ENCODE results near the gene DCST1. TPM values are rescaled to one million over a fixed set of nuclear protein-coding genes. Genes with fewer than 3 reads are reported as not detected.

The DCST1 gene
- total and polyA plus RNA-seq, 2 donors (not counting 3 experiments of a cell fraction or from before 2014, with no cell fraction given), result not detected

DNA sequence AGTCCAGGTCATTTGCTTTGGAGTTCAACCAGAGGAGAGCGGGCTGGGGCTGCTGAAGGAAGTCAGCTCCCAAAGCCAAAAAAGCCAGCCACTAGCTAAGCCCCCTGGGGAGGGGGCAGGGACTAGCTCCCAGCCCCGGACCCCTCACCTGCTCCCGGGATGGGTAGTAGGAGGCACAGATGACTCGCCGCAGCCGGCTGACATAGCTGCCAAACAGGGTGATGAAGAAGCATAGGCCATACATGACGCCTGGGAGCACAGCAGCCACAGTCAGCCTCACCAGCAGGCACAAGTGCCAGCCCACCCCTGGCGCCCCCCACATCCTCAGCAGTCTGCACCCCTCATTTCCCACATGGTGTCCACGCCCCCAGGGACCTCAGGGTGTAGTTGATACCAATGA lies 7.5 kb upstream of the DCST1 start:
- no TSS peak for BruUV-seq (replicated peaks)
- ChIA-PET POLR2A (no interaction called here), CTCF (interaction anchor here (0.7 to 1.4 kb wide), 2 partner anchors 9 to 11 kb away, joined by 3 to 6 read pairs; no protein-coding TSS in a partner anchor)
- TF ChIP-seq, protein P1, sequence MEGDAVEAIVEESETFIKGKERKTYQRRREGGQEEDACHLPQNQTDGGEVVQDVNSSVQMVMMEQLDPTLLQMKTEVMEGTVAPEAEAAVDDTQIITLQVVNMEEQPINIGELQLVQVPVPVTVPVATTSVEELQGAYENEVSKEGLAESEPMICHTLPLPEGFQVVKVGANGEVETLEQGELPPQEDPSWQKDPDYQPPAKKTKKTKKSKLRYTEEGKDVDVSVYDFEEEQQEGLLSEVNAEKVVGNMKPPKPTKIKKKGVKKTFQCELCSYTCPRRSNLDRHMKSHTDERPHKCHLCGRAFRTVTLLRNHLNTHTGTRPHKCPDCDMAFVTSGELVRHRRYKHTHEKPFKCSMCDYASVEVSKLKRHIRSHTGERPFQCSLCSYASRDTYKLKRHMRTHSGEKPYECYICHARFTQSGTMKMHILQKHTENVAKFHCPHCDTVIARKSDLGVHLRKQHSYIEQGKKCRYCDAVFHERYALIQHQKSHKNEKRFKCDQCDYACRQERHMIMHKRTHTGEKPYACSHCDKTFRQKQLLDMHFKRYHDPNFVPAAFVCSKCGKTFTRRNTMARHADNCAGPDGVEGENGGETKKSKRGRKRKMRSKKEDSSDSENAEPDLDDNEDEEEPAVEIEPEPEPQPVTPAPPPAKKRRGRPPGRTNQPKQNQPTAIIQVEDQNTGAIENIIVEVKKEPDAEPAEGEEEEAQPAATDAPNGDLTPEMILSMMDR (IDR thresholded peaks at IDR 0.05; ENCODE audit: extremely low read depth in 1 of 2, insufficient read depth in 1 of 2, low read depth in 1 of 2, low read length in 2 of 2), result no peak
- TF ChIP-seq MYC (IDR thresholded peaks at IDR 0.05; ENCODE audit: low read depth, low read length) (no peak), JUN (IDR thresholded peaks at IDR 0.05; ENCODE audit: borderline replicate concordance, insufficient read depth, insufficient read length, low read depth) (no peak), FOS (IDR thresholded peaks at IDR 0.05; ENCODE audit: borderline replicate concordance, insufficient read depth, low read length) (no peak)
- Histone ChIP-seq H3K9me1 (replicated peaks; ENCODE audit: control insufficient read depth, extremely low read depth, insufficient read depth, low read length) (no peaks in the 10 kb centered on the region), H4K20me1 (replicated peaks; ENCODE audit: control insufficient read depth, extremely low read depth, insufficient read depth, low read length) (no peaks in the 10 kb centered on the region), H3K4me1 (ENCODE audit: control insufficient read depth, extremely low read depth, insufficient read depth, low read length) (no peaks in the 10 kb centered on the region), H3K36me3 (ENCODE audit: control insufficient read depth in 2 of 2, extremely low read depth in 1 of 2, insufficient read depth in 2 of 2, low read length in 2 of 2) (no peaks in the 10 kb centered on the region), H3K4me3 (replicated peaks in 1 of 3; ENCODE audit: insufficient read depth in 1 of 3, low read depth in 1 of 3, low read length in 3 of 3) (no peak overlapping the region), H3K79me2 (ENCODE audit: control insufficient read depth, insufficient read depth, low read length) (no peaks in the 10 kb centered on the region), H2AFZ (ENCODE audit: low read depth, low read length) (no peak overlapping the region), H3K27ac (ENCODE audit: insufficient read depth, low read depth, low read length) (no peak overlapping the region), H3K9ac (replicated peaks; ENCODE audit: extremely low read depth, insufficient read depth, low read length) (no peak overlapping the region), H3K4me2 (ENCODE audit: insufficient read depth, low read length) (no peak overlapping the region), H3K9me3 (replicated peaks; ENCODE audit: control insufficient read depth, insufficient read depth, low read length) (no peaks in the 10 kb centered on the region), H3K27me3 (ENCODE audit: control insufficient read depth in 2 of 2, insufficient read depth in 2 of 2, low read length in 2 of 2) (no peaks in the 10 kb centered on the region)
- intact Hi-C loops (cut with micrococcal nuclease), result no loop called here
- no peak for DNase-seq (ENCODE audit: low read depth, low spot score)
- no peak for FAIRE-seq
- dilution Hi-C loops (cut with MboI; ENCODE audit: extremely low pct_ligation_motif_present, low sequenced_read_pairs), result no loop called here

DNA sequence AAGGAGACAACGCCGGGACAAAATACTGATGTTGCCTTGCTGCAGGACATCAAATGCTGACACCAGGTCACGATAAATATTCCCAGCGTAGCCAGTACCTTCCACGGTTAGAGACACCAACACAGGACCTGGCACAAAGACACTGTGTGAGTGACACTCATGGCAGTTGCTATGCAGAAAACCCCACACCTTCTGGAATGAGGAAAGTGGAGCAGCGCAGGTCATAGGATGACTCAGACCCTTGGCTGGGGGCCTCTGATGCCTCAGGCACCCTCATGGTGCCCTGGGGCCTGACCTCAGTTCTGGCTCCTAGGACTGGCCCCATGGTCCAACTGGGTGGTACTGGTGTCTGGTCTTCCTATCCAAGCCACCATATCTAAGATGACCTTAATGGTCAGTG lies 7.0 kb upstream of the DCST1 start:
- intact Hi-C loops (cut with micrococcal nuclease), result no loop called here

More for the DNA sequence above, 7.0 kb upstream of the DCST1 start:
- H3K4me1 ChIP-seq (ENCODE audit: control insufficient read depth, extremely low read depth, insufficient read depth, low read length), result no peaks in the 10 kb centered on the region
- H3K27ac ChIP-seq (ENCODE audit: insufficient read depth, low read depth, low read length), result no peak overlapping the region
- CTCF ChIA-PET, result interaction anchor here (1.4 to 4.2 kb wide), 2 partner anchors 9 kb away, joined by 6 to 11 read pairs; no protein-coding TSS in a partner anchor
- TF ChIP-seq GATA2 (IDR thresholded peaks at IDR 0.05; ENCODE audit: insufficient read depth, insufficient read length, low read depth, low read length), result no peak
- no peak for TF ChIP-seq EZH2 (IDR thresholded peaks at IDR 0.05; ENCODE audit: borderline replicate concordance, low read depth, low read length, severe bottlenecking)
- TF ChIP-seq, protein P2, sequence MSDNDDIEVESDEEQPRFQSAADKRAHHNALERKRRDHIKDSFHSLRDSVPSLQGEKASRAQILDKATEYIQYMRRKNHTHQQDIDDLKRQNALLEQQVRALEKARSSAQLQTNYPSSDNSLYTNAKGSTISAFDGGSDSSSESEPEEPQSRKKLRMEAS (IDR thresholded peaks at IDR 0.05; ENCODE audit: insufficient read depth, insufficient read length), result no peak
- no peak for TF ChIP-seq POLR2A (IDR thresholded peaks at IDR 0.05; ENCODE audit: low read depth, low read length)
- TF ChIP-seq, protein P1 (IDR thresholded peaks at IDR 0.05; ENCODE audit: extremely low read depth in 1 of 2, insufficient read depth in 1 of 2, low read depth in 1 of 2, low read length in 2 of 2), result no peak
- no peak overlapping the region for H3K9ac ChIP-seq (replicated peaks; ENCODE audit: extremely low read depth, insufficient read depth, low read length)
- BruUV-seq (replicated peaks), result no TSS peak
- no peaks in the 10 kb centered on the region for H4K20me1 ChIP-seq (replicated peaks; ENCODE audit: control insufficient read depth, extremely low read depth, insufficient read depth, low read length)
- POLR2A ChIA-PET, result no interaction called here
- DNase-seq (ENCODE audit: low read depth, low spot score), result no peak
- no peak overlapping the region for H3K4me2 ChIP-seq (ENCODE audit: insufficient read depth, low read length)
- H2AFZ ChIP-seq (ENCODE audit: low read depth, low read length), result no peak overlapping the region
- no peaks in the 10 kb centered on the region for H3K9me1 ChIP-seq (replicated peaks; ENCODE audit: control insufficient read depth, extremely low read depth, insufficient read depth, low read length)
- no peak overlapping the region for H3K4me3 ChIP-seq (replicated peaks in 1 of 3; ENCODE audit: insufficient read depth in 1 of 3, low read depth in 1 of 3, low read length in 3 of 3)
- H3K9me3 ChIP-seq (replicated peaks; ENCODE audit: control insufficient read depth, insufficient read depth, low read length), result no peaks in the 10 kb centered on the region
- no peaks in the 10 kb centered on the region for H3K27me3 ChIP-seq (ENCODE audit: control insufficient read depth in 2 of 2, insufficient read depth in 2 of 2, low read length in 2 of 2)
- H3K79me2 ChIP-seq (ENCODE audit: control insufficient read depth, insufficient read depth, low read length), result no peaks in the 10 kb centered on the region
- FAIRE-seq, result no peak
- H3K36me3 ChIP-seq (ENCODE audit: control insufficient read depth in 2 of 2, extremely low read depth in 1 of 2, insufficient read depth in 2 of 2, low read length in 2 of 2), result no peaks in the 10 kb centered on the region
- dilution Hi-C loops (cut with MboI; ENCODE audit: extremely low pct_ligation_motif_present, low sequenced_read_pairs), result no loop called here
